NCI-H2107 treated with DMSO at 0.1 percent for 48 hours (cell line): ENCODE results near the gene NR3C2.
A peak's percentile ranks its signal among the peaks of the same experiment; 100 is the strongest.
"Not testable (repeated sequence)": the region's sequence is repeated elsewhere in the genome, so short reads cannot be mapped to it uniquely, and the experiment has no call there.

ENCODE experiments used
- DNase-seq: peaks from one replicate; lab custom pipeline; 2025; ENCODE audit not compliant: unreplicated experiment; lab: John Stamatoyannopoulos, UW

Gene NR3C2

DNA sequence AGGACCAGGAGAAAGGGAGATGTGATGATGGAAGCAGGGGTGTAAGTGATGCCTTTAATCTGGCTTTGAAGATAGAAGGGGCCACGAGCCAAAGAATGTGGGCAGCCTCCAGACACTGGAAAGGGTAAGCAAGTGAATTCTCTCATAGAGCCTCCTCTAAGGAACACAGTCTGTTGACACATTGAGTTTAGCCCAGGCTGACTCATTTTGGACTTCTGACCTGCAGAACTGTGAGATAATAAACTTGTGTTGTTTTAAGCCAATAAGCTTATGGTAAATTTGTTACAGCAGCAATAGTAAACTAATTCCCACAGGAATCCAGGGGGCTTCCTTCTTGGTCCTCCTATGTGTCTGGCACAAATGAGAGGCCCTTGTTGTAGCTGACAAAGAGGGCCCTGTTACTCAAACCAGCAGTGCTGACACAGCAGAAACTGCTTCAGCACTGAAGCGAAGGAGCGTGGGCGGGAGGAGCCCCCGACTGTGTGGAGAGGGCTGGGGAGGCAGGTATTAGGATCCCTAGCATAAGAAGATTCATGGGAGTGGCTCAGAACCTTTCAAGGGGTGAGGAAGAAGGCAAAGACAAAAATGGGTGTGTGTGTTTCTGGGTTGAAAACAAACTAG lies 268.7 kb downstream of the NR3C2 start:
- DNase-seq = no peak

- DNase-seq = no peak
These were observed 270.6 kb downstream of the NR3C2 start for GRCh38 chr4:148171596-148171995.

DNA sequence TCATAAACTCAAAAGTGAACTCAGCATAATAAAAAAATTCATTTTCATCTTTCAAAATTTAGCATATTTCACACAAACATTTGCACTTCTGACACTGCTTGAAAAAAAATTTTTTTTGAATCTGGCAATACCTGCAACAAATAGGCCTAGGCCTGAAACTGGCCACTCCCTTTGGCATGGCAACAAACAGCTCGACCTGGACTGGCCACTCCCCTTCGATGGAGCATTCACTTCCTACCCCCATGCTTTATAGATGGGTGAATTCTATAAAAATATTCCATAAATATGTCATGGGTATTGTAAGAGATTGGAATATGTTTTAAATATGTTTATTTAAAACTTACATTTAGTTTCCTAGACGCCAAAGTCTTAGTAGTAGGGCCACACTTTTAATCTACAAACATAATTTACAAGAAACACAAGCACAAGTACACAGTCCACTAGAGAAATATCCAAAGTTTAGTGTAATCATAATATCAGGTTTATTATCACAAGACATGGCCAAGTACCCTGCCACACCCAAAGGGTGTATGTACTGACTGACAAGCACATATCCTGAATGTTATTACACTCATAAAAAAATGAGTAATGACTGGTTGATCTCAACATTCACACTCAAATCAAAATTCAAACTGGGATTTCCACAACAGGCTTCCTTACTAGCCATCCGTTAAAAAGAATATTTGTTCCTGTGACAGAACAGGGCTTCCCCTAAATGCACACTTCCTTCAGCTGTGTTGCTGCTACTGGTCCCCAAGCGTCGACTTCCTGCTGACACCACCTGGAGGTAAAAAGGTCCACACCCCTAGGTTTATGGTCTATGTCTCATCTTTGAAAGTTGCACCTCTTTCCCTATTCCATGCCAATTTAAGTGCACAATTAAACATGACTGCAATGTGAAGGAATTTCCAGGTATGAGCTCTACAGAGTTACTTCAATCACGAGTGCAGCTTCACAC lies 271.5 kb downstream of the NR3C2 start:
- no peak for DNase-seq

- no peak for DNase-seq
These were observed 276.1 kb downstream of the NR3C2 start for GRCh38 chr4:148166132-148166591.

DNA sequence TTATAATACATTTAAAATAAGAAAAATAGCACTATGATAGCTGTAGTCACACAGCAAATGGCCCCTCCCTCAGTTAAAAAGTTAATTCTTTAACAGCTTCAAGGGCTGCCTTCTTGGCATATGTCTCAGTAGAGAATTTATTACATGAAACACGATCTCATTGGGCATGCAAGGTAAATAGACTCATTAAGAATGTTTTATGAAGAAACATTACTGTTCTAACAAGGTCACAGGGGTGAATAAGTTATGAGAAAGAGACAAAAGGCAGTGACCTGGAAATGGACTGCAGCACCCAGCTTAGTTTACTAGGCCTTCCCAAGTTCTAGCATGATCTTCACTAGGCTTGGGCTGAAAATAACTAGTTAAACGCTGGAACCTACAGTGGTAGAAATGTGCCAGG lies 277.7 kb downstream of the NR3C2 start:
- no peak for DNase-seq

- no peak for DNase-seq
These were observed 279.2 kb downstream of the NR3C2 start for GRCh38 chr4:148162991-148163390.

DNA sequence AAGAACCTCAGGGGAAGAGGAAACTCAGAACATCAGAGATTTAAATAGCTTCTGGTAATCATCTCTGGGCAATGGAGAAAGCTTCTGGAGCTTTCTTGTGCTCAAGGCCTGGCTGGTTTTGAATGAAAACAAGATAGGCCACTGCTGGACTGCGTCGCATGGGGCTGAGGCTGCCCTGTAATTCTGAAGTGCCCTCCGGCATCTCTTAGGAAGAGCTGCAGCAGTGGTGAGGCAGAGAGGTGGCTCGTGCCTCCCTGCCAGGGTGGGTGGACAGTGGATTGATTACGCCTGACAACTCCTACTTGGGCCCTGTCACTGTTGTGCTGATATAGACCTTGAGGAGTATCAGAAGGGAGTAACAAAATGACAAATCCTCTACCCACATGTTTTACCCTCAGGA lies 279.7 kb downstream of the NR3C2 start:
- DNase-seq = no peak

DNA sequence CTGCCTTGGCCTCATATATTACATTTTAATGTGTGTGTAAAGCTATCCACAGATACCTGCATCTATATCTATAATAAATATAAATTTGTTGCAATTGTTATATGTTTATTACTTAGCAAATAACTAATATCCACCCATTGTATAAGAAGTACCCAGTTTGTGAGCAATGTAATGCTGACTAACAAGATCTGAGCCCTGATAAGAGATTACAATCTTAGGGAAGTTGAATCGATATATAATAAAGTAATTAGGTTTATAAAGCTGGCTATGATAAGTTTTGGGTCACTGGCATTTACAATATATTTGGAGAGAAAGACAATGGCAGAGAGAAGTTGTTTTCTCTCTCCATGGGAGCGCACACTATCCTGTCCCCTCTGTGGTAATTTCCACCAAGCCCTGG lies 280.6 kb downstream of the NR3C2 start:
- DNase-seq = no peak

DNA sequence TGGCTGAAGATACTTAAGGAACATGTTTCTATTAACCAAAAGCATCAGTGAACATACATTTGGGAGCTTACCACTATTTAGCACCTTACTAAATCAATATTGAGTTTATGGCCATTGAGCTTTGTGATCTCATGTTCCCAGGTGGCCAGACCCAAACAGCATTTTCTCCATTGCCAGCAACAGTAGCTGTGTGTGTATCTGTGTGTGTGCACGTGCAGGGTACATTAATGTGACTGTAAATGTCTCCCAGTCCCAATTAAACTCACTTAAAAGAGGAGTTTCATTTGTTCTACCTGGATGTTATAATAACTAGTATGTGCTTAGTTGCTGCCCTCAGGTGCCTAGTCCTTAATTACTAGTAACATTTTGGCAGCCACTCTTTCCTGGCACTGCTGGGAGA lies 282.4 kb downstream of the NR3C2 start:
- no peak for DNase-seq

DNA sequence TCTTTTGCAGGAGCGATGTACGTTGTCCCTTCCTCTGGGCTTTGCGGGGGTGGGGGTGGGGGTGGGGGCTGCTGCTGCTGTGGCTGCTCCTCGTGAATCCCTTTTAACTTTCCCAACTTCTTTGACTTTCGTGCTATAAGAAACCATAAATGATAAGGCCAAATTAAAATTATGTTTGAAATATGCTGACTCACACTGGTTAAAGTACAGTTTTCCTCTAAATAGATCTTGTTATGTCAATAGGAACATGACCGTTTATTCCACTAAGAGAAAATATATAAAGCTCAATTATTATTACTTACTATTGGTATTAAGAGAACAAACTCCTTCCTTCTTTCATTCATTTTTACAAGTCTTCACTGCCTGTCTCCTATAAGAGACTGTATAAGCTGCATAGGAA lies 287.4 kb downstream of the NR3C2 start:
- no peak for DNase-seq

DNA sequence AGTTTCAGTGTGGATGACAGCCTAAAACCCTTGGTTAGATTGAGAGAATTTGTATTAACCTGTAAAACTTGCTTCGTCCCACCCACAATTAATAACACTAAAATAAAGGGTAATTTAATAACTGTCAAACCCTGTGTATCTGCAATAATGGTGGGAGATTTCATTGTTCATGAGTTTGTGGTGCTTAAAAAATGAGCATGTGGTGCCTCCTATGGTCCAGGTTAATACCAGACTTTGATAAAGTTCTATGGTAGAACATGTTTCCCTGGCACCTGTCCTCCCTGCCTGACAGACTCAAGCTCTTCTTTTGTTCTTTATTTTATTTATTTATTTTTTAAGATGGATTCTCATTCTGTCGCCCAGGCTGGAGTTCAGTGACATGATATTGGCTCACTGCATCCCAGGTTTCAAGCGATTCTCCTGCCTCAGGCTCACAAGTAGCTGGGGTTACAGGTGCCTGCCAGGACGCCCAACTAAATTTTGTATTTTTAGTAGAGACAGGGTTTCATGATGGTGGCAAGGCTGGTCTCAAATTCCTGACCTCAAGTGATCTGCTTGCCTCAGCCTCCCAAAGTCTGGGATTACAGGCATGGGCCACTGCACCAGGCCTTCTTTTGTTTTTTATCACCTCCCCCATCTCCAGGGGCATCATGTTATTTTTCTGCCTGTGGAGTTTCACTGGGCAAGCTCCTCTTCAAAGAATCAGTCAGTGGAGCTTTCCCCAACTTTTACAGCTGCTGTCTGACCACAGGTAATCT lies 289.2 kb downstream of the NR3C2 start:
- peak; percentile 0 for DNase-seq

- DNase-seq = no peak
These were observed 290.4 kb downstream of the NR3C2 start for GRCh38 chr4:148151806-148152205.

- DNase-seq = no peak
These were observed 296.7 kb downstream of the NR3C2 start for GRCh38 chr4:148145475-148145874.

GRCh38 chr4:148143174-148143573 lies 299.0 kb downstream of the NR3C2 start:
- no peak for DNase-seq

GRCh38 chr4:148141501-148141900 lies 300.7 kb downstream of the NR3C2 start:
- no peak for DNase-seq

GRCh38 chr4:148126825-148127224 lies 315.4 kb downstream of the NR3C2 start:
- DNase-seq = no peak

DNA sequence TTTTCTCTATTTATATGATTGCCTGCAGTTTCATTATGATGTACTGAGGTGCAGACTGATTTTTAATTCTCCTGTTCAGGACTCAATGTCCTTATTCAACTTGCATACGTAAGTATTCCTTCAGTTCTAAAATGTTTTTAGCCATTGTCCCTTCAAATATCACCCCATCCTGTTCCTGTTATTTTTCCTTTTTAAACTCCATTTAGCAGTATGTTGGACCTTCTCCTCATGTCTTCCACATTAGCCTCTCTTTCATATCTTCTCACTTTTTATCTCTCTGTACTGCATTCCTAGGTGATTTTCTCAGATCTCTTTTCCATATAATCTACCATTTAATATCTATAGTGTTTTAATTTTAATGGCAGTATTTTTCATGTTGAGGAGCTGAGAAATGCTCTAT lies 317.7 kb downstream of the NR3C2 start:
- DNase-seq = no peak

DNA sequence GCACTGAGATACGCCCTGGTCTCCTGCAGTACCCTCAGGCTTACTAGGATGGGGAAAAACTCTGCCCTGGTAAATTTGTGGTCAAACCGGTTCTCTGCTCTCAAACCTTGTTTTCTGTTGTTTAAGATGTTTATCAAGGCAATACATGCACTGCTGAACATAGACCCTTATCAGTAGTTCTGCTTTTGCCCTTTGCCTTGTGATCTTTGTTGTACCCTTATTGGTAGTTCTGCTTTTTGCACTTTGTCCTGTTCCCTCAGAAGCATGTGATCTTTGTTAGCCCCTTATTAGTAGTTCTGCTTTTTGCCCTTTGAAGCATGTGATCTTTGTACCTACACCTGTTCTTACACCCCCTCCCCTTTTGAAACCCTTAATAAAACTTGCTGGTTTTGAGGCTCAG lies 319.1 kb downstream of the NR3C2 start:
- DNase-seq = not testable (repeated sequence)

DNA sequence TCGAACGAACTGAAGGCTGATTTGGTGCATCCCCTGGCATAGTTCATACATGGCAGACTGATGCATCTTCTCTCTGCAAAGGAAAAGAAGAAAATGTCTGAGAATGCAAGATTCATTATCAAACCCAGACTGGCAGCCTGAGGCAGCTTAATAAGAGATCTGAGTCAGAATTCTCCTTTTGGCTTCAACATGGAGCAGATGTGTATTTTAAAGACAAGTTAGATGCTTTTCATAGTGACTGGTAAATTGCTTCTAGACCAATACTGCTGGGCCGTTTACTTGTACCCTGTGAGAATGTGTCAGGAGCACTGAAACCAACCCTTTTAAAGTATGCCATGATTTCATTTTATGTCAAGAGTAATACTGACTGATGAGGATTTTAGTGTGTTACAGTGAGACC lies 322.0 kb downstream of the NR3C2 start:
- no peak for DNase-seq

- no peak for DNase-seq
These were observed 323.6 kb downstream of the NR3C2 start for GRCh38 chr4:148118633-148119032.

DNA sequence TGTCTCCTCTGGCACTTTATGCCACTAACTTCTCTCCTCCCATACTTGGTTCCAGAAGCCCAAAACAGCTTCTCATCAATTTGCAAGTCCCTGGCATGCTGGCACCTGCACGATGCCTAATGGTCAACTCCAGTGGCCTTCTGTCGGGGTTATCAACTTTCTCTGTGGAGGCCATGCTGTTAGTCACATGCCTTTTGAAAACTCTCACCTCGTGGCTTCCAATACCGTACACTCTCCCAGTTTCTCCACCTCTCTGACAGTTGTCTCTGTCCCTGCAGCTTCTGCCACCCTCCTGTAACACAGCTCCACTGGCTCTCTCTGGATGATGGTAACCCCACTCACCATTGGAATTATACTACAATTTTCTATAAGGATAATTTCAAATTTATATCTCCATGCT lies 324.0 kb downstream of the NR3C2 start:
- DNase-seq = no peak

GRCh38 chr4:148116969-148117368 lies 325.2 kb downstream of the NR3C2 start:
- DNase-seq = no peak
